CD4-positive, CD25-positive, alpha-beta regulatory T cell (primary cell): ENCODE data around the gene REPIN1. TPM values are rescaled to one million over a fixed set of nuclear protein-coding genes. Genes with fewer than 3 reads are reported as not detected.

Experiments used
- ATAC-seq, 2 donors: fragments of 150-1000 bp; cut with Tn5 transposase; one replicate each; pipeline ENCODE4 v1.10.0; 2021; ENCODE audit warnings: low read depth in 2 of 2, moderate number of reproducible peaks in 2 of 2, moderate library complexity in 1 of 2
- DNase-seq, 3 donors: peaks; one replicate each; pipeline versions ENCODE4 v3.0.0 to v3.0.0-alpha.2; 2012 to 2022; ENCODE audit warnings: mixed read lengths in 1 of 3
- H3K27ac ChIP-seq: one replicate; pipeline ENCODE4 v1.7.0; 2013; ENCODE audit warnings: mild to moderate bottlenecking, low read length; ENCODE audit not compliant: insufficient read depth, poor library complexity, severe bottlenecking
- H3K27me3 ChIP-seq: one replicate; pipeline ENCODE4 v1.7.0; 2013; ENCODE audit warnings: low read length; ENCODE audit not compliant: control insufficient read depth, insufficient read depth
- H3K36me3 ChIP-seq: one replicate; pipeline ENCODE4 v1.7.0; 2013; ENCODE audit warnings: mild to moderate bottlenecking, low read length, moderate library complexity; ENCODE audit not compliant: control insufficient read depth, insufficient read depth
- H3K4me1 ChIP-seq: 2 replicates; pipeline ENCODE4 v1.7.0; 2013; ENCODE audit warnings: mild to moderate bottlenecking, low read length; ENCODE audit not compliant: insufficient read depth, control insufficient read depth, poor library complexity, severe bottlenecking
- H3K4me3 ChIP-seq: one replicate; pipeline ENCODE4 v1.7.0; 2013; ENCODE audit warnings: low read depth, mild to moderate bottlenecking, low read length, moderate library complexity
- H3K9me3 ChIP-seq, 2 experiments: 1 replicate in 1 of 2; 2 replicates in 1 of 2; pipeline ENCODE4 v1.7.0; 2013; ENCODE audit warnings: low read length in 2 of 2, mild to moderate bottlenecking in 1 of 2, moderate library complexity in 1 of 2; ENCODE audit not compliant: control insufficient read depth in 2 of 2
- H3K27ac Mint-ChIP-seq, 3 donors: one replicate each; pipeline ENCODE4 v1.8.0; 2020 to 2022; ENCODE audit warnings: mild to moderate bottlenecking in 3 of 3, mixed read lengths in 3 of 3, moderate library complexity in 2 of 3
- H3K27me3 Mint-ChIP-seq: one replicate; pipeline ENCODE4 v1.8.0; 2022; ENCODE audit warnings: mild to moderate bottlenecking, mixed read lengths
- H3K36me3 Mint-ChIP-seq: one replicate; pipeline ENCODE4 v1.8.0; 2020; ENCODE audit warnings: mixed read lengths
- H3K4me1 Mint-ChIP-seq, 4 donors: one replicate each; pipeline ENCODE4 v1.8.0; 2020 to 2022; ENCODE audit warnings: mixed read lengths in 4 of 4, mild to moderate bottlenecking in 1 of 4
- H3K4me3 Mint-ChIP-seq, 4 donors: one replicate each; pipeline ENCODE4 v1.8.0; 2020 to 2022; ENCODE audit warnings: mild to moderate bottlenecking in 4 of 4, mixed read lengths in 4 of 4, moderate library complexity in 3 of 4
- H3K9me3 Mint-ChIP-seq, 7 donors: one replicate each; pipeline ENCODE4 v1.8.0; 2020 to 2022; ENCODE audit warnings: mixed read lengths in 7 of 7, mild to moderate bottlenecking in 3 of 7, moderate library complexity in 2 of 7
- polyA plus RNA-seq, 4 donors: library from polyadenylated mRNA; unstranded; fragments of 300-500 nt; fragmentation: Illumina TruSeq; gene quantifications; one replicate each; pipeline ENCODE4 v1.2.3, GENCODE V29; 2021
- total RNA-seq: library from RNA; stranded (reverse); gene quantifications from one replicate; pipeline ENCODE4 v1.2.3, GENCODE V29; 2022

REPIN1 gene
- total and polyA plus RNA-seq, 5 donors from 2014 or later = 22.5 to 40.3 (median 29.7) TPM

DNA sequence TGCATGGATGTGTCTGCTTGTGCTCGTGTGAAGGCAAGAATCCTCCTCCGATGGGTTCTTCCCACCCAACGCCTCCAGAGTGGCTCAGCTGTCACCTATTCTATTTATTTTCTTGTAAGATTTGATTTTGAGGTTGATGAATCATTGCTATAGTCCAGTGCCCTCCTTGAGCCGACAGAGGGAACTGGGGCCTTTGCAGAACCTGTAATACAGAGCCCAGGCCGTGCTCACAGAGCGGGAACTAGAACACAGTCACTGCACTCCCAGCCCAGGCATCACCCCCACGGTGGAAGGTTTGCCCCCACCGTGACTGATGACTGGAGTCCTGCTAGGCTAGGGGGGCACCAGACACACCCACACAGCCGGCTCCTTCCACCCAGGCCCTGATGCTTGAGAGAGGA is 29.2 kb upstream of the REPIN1 start:
- DNase-seq (no peak), ATAC-seq (no peak)
- Mint-ChIP-seq H3K27me3 (peaks cover 40% of the 10 kb centered on the region), H3K9me3 (peaks cover 0 to 6% (median 0%) of the 10 kb centered on the region in 7 donors), H3K4me1 (peaks cover 0 to 18% (median 5%) of the 10 kb centered on the region in 4 donors), H3K27ac (no peak overlapping the region), H3K36me3 (peaks cover 15% of the 10 kb centered on the region), H3K4me3 (no peak overlapping the region)
- H3K4me3 ChIP-seq = no peak overlapping the region
- peaks cover 5% of the 10 kb centered on the region for H3K4me1 ChIP-seq
- peaks cover 3 to 11% of the 10 kb centered on the region in 2 experiments for H3K9me3 ChIP-seq
- no peaks in the 10 kb centered on the region for H3K36me3 ChIP-seq
- peaks cover 18% of the 10 kb centered on the region for H3K27me3 ChIP-seq
- H3K27ac ChIP-seq = no peak overlapping the region

DNA sequence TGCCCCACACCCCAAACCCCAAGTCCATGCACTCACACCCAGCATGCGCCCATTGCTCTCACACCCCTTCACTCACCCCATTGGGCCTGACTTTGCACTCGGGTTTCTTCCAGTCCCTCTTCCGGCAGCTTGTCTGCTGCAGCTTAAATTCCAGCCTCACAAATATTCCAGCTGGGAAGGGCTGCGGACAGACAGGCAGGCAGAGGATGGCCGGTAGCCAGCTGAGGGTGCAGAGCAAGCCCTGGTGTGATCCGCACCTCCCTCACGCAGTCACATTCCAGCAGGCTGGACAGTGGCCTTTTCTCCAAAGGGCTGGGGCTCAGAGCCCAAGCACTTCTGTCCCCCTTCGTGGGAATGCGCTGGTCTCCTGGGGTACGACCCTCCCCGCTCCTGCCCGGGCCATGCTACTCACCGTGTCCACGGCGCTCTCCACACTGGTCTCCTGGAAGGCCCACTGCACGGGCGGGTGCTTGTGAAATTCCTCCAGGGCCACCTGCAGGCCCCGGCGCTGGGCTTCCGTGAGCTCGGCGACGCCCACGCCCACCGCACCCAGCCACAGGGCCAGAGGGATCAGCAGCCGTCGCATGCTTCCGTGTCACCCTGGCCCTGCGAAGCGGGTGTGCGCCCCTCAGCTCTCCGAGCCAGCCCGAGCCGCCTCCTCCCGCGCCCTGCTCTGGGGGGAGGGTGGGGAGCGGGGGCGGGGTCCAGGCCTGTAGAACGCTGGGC is 28.4 kb upstream of the REPIN1 start:
- H3K27me3 ChIP-seq = peaks cover 22% of the 10 kb centered on the region
- H3K4me1 ChIP-seq = peaks cover 5% of the 10 kb centered on the region
- no peaks in the 10 kb centered on the region for H3K36me3 ChIP-seq
- peaks cover 0 to 18% (median 3%) of the 10 kb centered on the region in 4 donors for H3K4me1 Mint-ChIP-seq
- DNase-seq = peak in 1 of 3 donors; percentile 36
- ATAC-seq = no peak
- H3K27ac ChIP-seq = no peak overlapping the region
- H3K4me3 ChIP-seq = no peak overlapping the region
- H3K4me3 Mint-ChIP-seq = no peak overlapping the region
- H3K9me3 Mint-ChIP-seq = peaks cover 0 to 12% (median 0%) of the 10 kb centered on the region in 7 donors
- H3K27me3 Mint-ChIP-seq = peaks cover 45% of the 10 kb centered on the region
- H3K9me3 ChIP-seq = peaks cover 5 to 14% of the 10 kb centered on the region in 2 experiments
- H3K36me3 Mint-ChIP-seq = peaks cover 15% of the 10 kb centered on the region
- H3K27ac Mint-ChIP-seq = no peak overlapping the region

DNA sequence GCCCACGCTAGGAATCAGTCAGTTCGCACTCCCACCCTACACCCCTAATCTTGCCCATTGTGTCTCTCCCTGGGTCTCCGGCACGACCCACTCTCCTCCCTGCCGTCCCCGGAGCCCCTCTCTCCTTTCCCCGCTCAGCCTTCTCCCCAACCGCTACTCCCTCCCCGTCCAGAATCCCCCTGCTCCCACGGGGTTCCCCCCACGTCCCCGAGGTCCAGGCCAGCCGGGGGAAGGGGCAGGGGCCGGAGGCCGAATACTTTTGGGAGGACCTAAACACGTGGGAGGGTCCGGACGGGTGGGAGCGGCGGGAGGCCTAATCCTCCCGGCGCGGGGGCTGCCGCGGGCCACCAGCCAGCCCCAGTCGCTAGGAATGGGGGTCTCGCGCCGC is 27.8 kb upstream of the REPIN1 start:
- H3K4me1 ChIP-seq = peaks cover 5% of the 10 kb centered on the region
- Mint-ChIP-seq H3K4me1 (peaks cover 0 to 18% (median 3%) of the 10 kb centered on the region in 4 donors), H3K4me3 (no peak overlapping the region), H3K9me3 (peaks cover 0 to 12% (median under 1%) of the 10 kb centered on the region in 7 donors), H3K27me3 (peaks cover 47% of the 10 kb centered on the region), H3K36me3 (peaks cover 15% of the 10 kb centered on the region), H3K27ac (no peak overlapping the region)
- ATAC-seq (no peak), DNase-seq (no peak)
- H3K36me3 ChIP-seq = no peaks in the 10 kb centered on the region
- no peak overlapping the region for H3K27ac ChIP-seq
- peaks cover 5 to 14% of the 10 kb centered on the region in 2 experiments for H3K9me3 ChIP-seq
- H3K4me3 ChIP-seq = no peak overlapping the region
- peaks cover 24% of the 10 kb centered on the region for H3K27me3 ChIP-seq

DNA sequence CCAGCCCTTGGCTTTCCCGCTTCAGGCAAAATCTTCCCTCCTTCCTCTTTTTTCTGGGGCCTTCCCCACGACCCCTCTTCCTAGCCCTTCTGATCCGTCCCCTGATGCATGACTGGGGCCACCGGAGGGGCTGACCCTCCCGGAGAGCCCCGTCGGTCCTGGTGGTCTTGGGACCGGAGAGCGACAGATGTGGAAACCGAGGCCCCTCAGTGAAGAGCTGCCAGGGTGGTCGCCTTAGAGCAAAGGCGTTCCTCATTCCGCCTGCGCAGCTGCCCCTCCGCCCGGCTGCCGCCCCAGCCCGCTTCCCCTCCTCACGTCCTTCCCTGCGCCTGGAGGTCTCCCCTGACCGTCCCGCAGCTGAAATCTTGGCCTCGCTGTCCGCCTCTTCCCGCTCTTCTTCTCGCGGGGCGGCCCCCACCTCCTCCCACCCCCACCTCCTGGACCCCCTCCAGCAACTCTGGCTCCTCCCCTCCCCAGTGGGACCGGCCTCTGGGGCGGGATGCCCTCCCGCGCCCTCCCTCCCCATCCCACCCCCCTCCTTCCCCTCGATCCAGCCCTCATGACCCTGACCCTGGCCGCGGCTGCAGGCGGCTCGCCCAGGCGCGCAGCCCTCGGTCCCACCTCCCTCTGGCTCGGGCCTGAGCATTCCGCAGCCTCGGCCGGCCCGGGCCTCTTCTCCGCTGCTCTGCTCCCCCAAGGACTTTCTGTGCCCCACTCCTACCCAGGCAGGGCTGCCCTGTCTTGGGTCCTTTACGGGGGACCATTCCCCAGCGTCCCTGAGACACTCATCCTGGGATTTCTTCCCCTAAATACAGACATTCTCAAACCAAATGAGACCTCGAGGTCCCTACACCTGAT is 27.1 kb upstream of the REPIN1 start, which contains the start of gene RARRES2:
RARRES2 (minus strand) TSS at position 367 of the 858 bp plus-strand sequence. CDS start 1,020 bp downstream, outside the sequence.
- Histone ChIP-seq H3K4me3 (no peak within 1 kb of the TSS), H3K27me3 (peaks cover 24% of the 10 kb centered on the region), H3K4me1 (peaks cover 5% of the 10 kb centered on the region), H3K36me3 (no peaks in the 10 kb centered on the region), H3K27ac (no peak within 1 kb of the TSS), H3K9me3 (peaks cover 5 to 14% of the 10 kb centered on the region in 2 experiments)
- ATAC-seq = no peak
- H3K4me3 Mint-ChIP-seq = no peak within 1 kb of the TSS
- peaks cover 47% of the 10 kb centered on the region for H3K27me3 Mint-ChIP-seq
- no peak for DNase-seq
- H3K36me3 Mint-ChIP-seq = peaks cover 12% of the 10 kb centered on the region
- peaks cover 0 to 18% (median 3%) of the 10 kb centered on the region in 4 donors for H3K4me1 Mint-ChIP-seq
- H3K9me3 Mint-ChIP-seq = peaks cover 0 to 12% (median 2%) of the 10 kb centered on the region in 7 donors
- no peak within 1 kb of the TSS for H3K27ac Mint-ChIP-seq

DNA sequence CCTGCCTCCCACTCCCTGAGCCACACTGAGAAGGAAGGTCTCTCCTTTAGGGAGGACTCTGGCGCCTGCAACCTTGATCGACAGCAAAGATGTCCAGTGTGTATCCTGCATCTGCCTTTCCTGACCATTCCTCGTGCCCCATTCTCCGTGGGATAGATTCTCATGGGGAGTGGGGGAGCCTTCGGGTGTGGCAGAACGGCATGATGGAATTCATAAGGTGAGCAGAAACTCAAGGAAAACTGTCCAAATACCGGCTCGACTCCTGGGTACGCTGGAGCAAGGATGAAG is 26.6 kb upstream of the REPIN1 start:
- peaks cover 12% of the 10 kb centered on the region for H3K36me3 Mint-ChIP-seq
- Histone ChIP-seq H3K4me3 (no peak overlapping the region), H3K9me3 (peaks cover 5 to 14% of the 10 kb centered on the region in 2 experiments), H3K27ac (no peak overlapping the region), H3K36me3 (no peaks in the 10 kb centered on the region), H3K4me1 (peaks cover 5% of the 10 kb centered on the region), H3K27me3 (peaks cover 24% of the 10 kb centered on the region)
- H3K9me3 Mint-ChIP-seq = peaks cover 0 to 12% (median 2%) of the 10 kb centered on the region in 7 donors
- no peak for DNase-seq
- no peak overlapping the region for H3K4me3 Mint-ChIP-seq
- ATAC-seq = no peak
- H3K27ac Mint-ChIP-seq = no peak overlapping the region
- peaks cover 47% of the 10 kb centered on the region for H3K27me3 Mint-ChIP-seq
- H3K4me1 Mint-ChIP-seq = peaks cover 0 to 18% (median 3%) of the 10 kb centered on the region in 4 donors

DNA sequence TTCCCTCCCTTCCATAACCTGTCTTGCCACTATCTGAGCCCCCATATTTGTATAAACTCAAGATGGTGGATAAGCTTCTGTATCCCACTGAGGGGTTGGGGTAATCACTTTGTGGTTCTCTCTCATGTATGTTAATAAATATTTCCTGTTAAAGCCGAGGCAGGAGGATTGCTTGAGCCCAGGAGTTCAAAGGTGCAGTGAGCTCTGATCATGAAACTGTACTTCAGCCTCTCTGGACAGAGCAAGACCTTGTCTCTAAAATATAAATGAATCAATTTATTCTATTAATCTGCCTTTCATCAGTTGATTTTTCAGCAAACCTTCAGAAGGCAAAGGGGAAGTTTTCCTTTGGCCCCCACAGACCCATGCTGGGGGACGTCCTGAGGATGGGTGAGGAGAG is 25.4 kb upstream of the REPIN1 start:
- Histone ChIP-seq H3K4me1 (peaks cover 5% of the 10 kb centered on the region), H3K36me3 (no peaks in the 10 kb centered on the region), H3K9me3 (peaks cover 5 to 14% of the 10 kb centered on the region in 2 experiments), H3K4me3 (no peak overlapping the region), H3K27me3 (peaks cover 24% of the 10 kb centered on the region), H3K27ac (no peak overlapping the region)
- Mint-ChIP-seq H3K4me3 (no peak overlapping the region), H3K27ac (no peak overlapping the region), H3K9me3 (peaks cover 0 to 12% (median 2%) of the 10 kb centered on the region in 7 donors), H3K4me1 (peaks cover 0 to 18% (median 3%) of the 10 kb centered on the region in 4 donors), H3K36me3 (peaks cover 6% of the 10 kb centered on the region), H3K27me3 (peaks cover 50% of the 10 kb centered on the region)
- ATAC-seq (no peak), DNase-seq (no peak)

DNA sequence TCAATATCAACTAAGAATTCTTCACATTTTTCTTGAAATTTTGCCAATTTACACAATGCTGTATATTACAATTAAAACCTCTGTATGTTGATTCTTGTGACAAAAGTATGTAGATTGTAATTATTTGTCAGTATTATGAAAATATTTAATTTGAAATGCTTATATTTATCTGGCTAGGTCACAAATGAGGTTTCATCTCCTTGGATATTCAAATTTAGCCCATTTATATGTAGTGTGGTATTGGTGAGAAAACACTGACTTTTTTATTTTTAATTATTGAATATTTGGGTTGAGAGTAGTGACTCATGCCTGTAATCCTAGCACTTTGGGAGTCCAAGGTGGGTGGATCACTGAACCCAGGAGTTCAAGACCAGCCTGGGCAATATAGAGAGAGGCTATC is 24.3 kb upstream of the REPIN1 start:
- no peak for DNase-seq
- Histone ChIP-seq H3K4me3 (no peak overlapping the region), H3K4me1 (peaks cover 5% of the 10 kb centered on the region), H3K27me3 (peaks cover 24% of the 10 kb centered on the region), H3K36me3 (no peaks in the 10 kb centered on the region), H3K27ac (no peak overlapping the region), H3K9me3 (peaks cover 5 to 14% of the 10 kb centered on the region in 2 experiments)
- Mint-ChIP-seq H3K27ac (no peak overlapping the region), H3K36me3 (peaks cover 6% of the 10 kb centered on the region), H3K4me1 (peaks cover 0 to 16% (median 3%) of the 10 kb centered on the region in 4 donors), H3K9me3 (peaks cover 0 to 12% (median 2%) of the 10 kb centered on the region in 7 donors), H3K4me3 (no peak overlapping the region), H3K27me3 (peaks cover 58% of the 10 kb centered on the region)
- no peak for ATAC-seq
